Left hindlimb (tissue), 1 donor: Measurements from ENCODE around the gene THAP9.

Source experiments
- DNase-seq: peaks from one replicate; pipeline ENCODE4 v3.0.0-alpha.2; 2018

The THAP9 gene

DNA sequence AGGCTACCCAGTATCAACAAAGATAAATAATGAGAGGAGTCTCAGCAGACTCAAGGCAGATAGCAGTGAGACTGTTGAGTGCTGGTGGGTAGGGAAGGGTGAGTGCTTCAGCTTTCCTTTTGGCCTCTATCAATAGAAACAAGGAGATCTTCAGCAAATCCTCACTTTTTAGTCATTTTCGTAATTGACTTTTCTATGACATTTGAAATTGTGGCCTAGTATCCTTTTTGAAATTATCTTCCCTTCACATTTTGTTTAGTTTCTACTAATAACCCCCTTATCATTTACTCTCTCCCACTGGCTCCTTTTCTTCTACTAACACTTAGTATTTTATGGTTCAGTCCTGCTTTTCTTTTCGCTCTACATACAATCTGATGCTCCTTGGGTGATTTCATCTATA lies 65.2 kb downstream of the THAP9 start:
- DNase-seq = no peak

DNA sequence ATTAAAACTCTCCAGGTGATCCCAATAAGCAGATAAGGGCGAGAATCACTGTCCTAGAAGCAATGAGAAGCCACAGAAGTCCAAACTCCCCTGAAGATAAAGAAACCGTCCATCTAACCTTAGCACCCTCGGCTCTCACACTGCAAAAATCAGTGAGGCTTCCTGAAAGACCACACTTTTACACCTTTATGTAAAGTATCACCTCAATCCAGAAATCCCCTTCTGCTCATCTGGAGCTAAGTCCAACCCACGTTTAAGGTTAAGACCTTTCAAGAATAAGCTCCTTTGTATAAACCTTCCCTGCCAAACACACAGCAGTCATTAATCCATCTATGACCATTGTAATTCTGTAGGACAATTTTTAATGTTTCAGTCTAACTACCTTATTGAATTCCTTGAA lies 68.4 kb downstream of the THAP9 start:
- no peak for DNase-seq

DNA sequence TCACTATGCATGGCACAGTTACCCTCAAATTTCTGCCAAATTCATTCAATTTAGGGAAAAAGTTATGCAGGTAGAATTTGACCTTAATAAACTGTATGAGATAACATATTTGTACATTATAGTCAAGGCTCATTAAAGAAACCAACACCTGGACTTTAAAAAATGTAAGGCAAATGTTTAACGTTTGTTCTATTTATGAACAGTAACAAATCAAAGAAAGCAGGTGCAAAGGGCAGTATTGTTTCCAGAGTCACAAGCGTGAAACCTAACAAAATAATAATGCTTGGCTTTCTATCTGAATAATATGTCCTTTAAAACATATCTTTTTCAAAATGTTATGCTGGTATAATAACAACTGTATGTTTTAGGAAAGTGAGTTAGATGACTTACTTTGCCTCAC lies 68.9 kb downstream of the THAP9 start:
- no peak for DNase-seq
